MCF 10A (cell line): ENCODE measurements around the gene ARMC7. TPM values are rescaled to one million over a fixed set of nuclear protein-coding genes. Genes with fewer than 3 reads are reported as not detected.

ENCODE experiments used
- BruUV-seq: library from RNA; stranded (reverse); fragments of 400-500 nt; replicated peaks from 2 replicates; lab custom pipeline; 2021; lab: Mats Ljungman, UMichigan
- CTCF ChIA-PET: fragments of 300-600 bp; sonication (Branson Sonifier 250); formaldehyde crosslinking; extraction: SDS; loops from one replicate; lab custom pipeline; 2021; ENCODE audit warnings: antibody characterized with exemption, inconsistent platforms; lab: Yijun Ruan, JAX
- POLR2A ChIA-PET: fragments of 300-600, 350-650 bp; sonication (Branson Sonifier 250); formaldehyde crosslinking; extraction: SDS; loops from one replicate; lab custom pipeline; 2020; ENCODE audit warnings: antibody characterized with exemption, inconsistent platforms; lab: Yijun Ruan, JAX
- DNase-seq: peaks from one replicate; pipeline ENCODE4 v3.0.0-alpha.2; 2018; ENCODE audit not compliant: unreplicated experiment
- H3K27ac Mint-ChIP-seq: one replicate; pipeline ENCODE4 v1.8.0; 2022; ENCODE audit warnings: mild to moderate bottlenecking, low read depth, mixed read lengths; ENCODE audit not compliant: unreplicated experiment
- H3K27me3 Mint-ChIP-seq: one replicate; pipeline ENCODE4 v1.8.0; 2022; ENCODE audit warnings: mixed read lengths; ENCODE audit not compliant: insufficient read depth, unreplicated experiment
- H3K36me3 Mint-ChIP-seq: one replicate; pipeline ENCODE4 v1.8.0; 2022; ENCODE audit warnings: mild to moderate bottlenecking, moderate library complexity, mixed read lengths; ENCODE audit not compliant: insufficient read depth, unreplicated experiment
- H3K4me1 Mint-ChIP-seq: one replicate; pipeline ENCODE4 v1.8.0; 2022; ENCODE audit warnings: mixed read lengths; ENCODE audit not compliant: insufficient read depth, unreplicated experiment
- H3K4me3 Mint-ChIP-seq: one replicate; pipeline ENCODE4 v1.8.0; 2022; ENCODE audit warnings: mild to moderate bottlenecking, moderate library complexity, mixed read lengths; ENCODE audit not compliant: unreplicated experiment
- H3K9me3 Mint-ChIP-seq: one replicate; pipeline ENCODE4 v1.8.0; 2022; ENCODE audit warnings: mixed read lengths; ENCODE audit not compliant: unreplicated experiment
- CTCF ChIP-seq: fragments of 200-600 bp; IDR thresholded peaks from one replicate; pipeline ENCODE4 v1.8.0; 2022; ENCODE audit warnings: antibody characterized with exemption, mild to moderate bottlenecking; ENCODE audit not compliant: unreplicated experiment
- intact Hi-C: fragments of 100-400 bp; cut with micrococcal nuclease; formaldehyde crosslinking; loops from 2 replicates; pipeline ENCODE4 v1.14.1; 2022
- total RNA-seq: library from RNA; stranded (reverse); gene quantifications from 2 replicates; pipeline ENCODE4 v1.2.3, GENCODE V29; 2022

ARMC7 gene
- total RNA-seq, 1 experiment from 2014 or later, result 9.3 TPM

GRCh38 chr17:75088465-75089417 lies 21.0 kb upstream of the ARMC7 start:
- H3K9me3 Mint-ChIP-seq, result no peaks in the 10 kb centered on the region
- ChIA-PET CTCF (interaction anchor here (0.6 to 2.0 kb wide), 6 partner anchors 18 to 68 kb away, joined by 3 to 7 read pairs (median 4); no protein-coding TSS in a partner anchor), POLR2A (interaction anchor here (0.6 to 4.1 kb wide), 14 partner anchors 7 to 116 kb away, joined by 3 to 21 read pairs (median 6); partner anchors contain the start of genes ARMC7, JPT1 and NUP85)
- intact Hi-C loops, result no loop called here
- no TSS peak for BruUV-seq
- H3K4me1 Mint-ChIP-seq, result peaks cover 54% of the 10 kb centered on the region
- peak; percentile 76 for DNase-seq
- H3K36me3 Mint-ChIP-seq, result peaks cover 10% of the 10 kb centered on the region
- H3K27ac Mint-ChIP-seq, result peak overlapping the region; percentile 93
- H3K4me3 Mint-ChIP-seq, result peak overlapping the region; percentile 87
- no peaks in the 10 kb centered on the region for H3K27me3 Mint-ChIP-seq
- TF ChIP-seq CTCF, result no peak

GRCh38 chr17:75090871-75091854 lies 18.6 kb upstream of the ARMC7 start:
- peak; percentile 45 for DNase-seq
- Mint-ChIP-seq H3K4me1 (peaks cover 54% of the 10 kb centered on the region), H3K36me3 (peaks cover 10% of the 10 kb centered on the region), H3K4me3 (peak overlapping the region; percentile 43), H3K27ac (peak overlapping the region; percentile 95), H3K9me3 (no peaks in the 10 kb centered on the region), H3K27me3 (no peaks in the 10 kb centered on the region)
- ChIA-PET POLR2A (interaction anchor here (0.6 to 4.1 kb wide), 6 partner anchors 10 to 43 kb away, joined by 4 to 17 read pairs (median 4); partner anchors contain the start of gene ARMC7), CTCF (interaction anchor here (0.6 to 1.4 kb wide), 4 partner anchors 29 to 130 kb away, joined by 3 read pairs; no protein-coding TSS in a partner anchor)
- no peak for TF ChIP-seq CTCF
- no TSS peak for BruUV-seq
- intact Hi-C loops, result no loop called here

- H3K27ac Mint-ChIP-seq, result peak overlapping the region; percentile 95
- peak overlapping the region; percentile 43 for H3K4me3 Mint-ChIP-seq
- CTCF ChIA-PET, result interaction anchor here (0.7 to 1.4 kb wide), 2 partner anchors 80 to 131 kb away, joined by 3 read pairs; no protein-coding TSS in a partner anchor
- intact Hi-C loops, result no loop called here
- BruUV-seq, result no TSS peak
- no peak for DNase-seq
- peaks cover 50% of the 10 kb centered on the region for H3K4me1 Mint-ChIP-seq
- POLR2A ChIA-PET, result interaction anchor here (1.1 to 1.4 kb wide), 3 partner anchors 10 to 43 kb away, joined by 3 to 5 read pairs (median 4); no protein-coding TSS in a partner anchor
- no peaks in the 10 kb centered on the region for H3K27me3 Mint-ChIP-seq
- H3K9me3 Mint-ChIP-seq, result no peaks in the 10 kb centered on the region
- peaks cover 10% of the 10 kb centered on the region for H3K36me3 Mint-ChIP-seq
- TF ChIP-seq CTCF, result no peak
These were observed 17.9 kb upstream of the ARMC7 start for GRCh38 chr17:75091855-75092327.
